GM21423 (cell line): ENCODE measurements around the gene KIF21A.
A peak's percentile ranks its signal among the peaks of the same experiment; 100 is the strongest.
"Not testable (repeated sequence)": the region's sequence is repeated elsewhere in the genome, so short reads cannot be mapped to it uniquely, and the experiment has no call there.

Experiments used
- ATAC-seq: cut with Tn5 transposase; IDR thresholded peaks from one replicate; pipeline ENCODE4 v1.9.1; 2021; ENCODE audit warnings: mild to moderate bottlenecking, moderate library complexity; ENCODE audit not compliant: unreplicated experiment

KIF21A gene, protein sequence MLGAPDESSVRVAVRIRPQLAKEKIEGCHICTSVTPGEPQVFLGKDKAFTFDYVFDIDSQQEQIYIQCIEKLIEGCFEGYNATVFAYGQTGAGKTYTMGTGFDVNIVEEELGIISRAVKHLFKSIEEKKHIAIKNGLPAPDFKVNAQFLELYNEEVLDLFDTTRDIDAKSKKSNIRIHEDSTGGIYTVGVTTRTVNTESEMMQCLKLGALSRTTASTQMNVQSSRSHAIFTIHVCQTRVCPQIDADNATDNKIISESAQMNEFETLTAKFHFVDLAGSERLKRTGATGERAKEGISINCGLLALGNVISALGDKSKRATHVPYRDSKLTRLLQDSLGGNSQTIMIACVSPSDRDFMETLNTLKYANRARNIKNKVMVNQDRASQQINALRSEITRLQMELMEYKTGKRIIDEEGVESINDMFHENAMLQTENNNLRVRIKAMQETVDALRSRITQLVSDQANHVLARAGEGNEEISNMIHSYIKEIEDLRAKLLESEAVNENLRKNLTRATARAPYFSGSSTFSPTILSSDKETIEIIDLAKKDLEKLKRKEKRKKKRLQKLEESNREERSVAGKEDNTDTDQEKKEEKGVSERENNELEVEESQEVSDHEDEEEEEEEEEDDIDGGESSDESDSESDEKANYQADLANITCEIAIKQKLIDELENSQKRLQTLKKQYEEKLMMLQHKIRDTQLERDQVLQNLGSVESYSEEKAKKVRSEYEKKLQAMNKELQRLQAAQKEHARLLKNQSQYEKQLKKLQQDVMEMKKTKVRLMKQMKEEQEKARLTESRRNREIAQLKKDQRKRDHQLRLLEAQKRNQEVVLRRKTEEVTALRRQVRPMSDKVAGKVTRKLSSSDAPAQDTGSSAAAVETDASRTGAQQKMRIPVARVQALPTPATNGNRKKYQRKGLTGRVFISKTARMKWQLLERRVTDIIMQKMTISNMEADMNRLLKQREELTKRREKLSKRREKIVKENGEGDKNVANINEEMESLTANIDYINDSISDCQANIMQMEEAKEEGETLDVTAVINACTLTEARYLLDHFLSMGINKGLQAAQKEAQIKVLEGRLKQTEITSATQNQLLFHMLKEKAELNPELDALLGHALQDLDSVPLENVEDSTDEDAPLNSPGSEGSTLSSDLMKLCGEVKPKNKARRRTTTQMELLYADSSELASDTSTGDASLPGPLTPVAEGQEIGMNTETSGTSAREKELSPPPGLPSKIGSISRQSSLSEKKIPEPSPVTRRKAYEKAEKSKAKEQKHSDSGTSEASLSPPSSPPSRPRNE (N-terminal part only)

DNA sequence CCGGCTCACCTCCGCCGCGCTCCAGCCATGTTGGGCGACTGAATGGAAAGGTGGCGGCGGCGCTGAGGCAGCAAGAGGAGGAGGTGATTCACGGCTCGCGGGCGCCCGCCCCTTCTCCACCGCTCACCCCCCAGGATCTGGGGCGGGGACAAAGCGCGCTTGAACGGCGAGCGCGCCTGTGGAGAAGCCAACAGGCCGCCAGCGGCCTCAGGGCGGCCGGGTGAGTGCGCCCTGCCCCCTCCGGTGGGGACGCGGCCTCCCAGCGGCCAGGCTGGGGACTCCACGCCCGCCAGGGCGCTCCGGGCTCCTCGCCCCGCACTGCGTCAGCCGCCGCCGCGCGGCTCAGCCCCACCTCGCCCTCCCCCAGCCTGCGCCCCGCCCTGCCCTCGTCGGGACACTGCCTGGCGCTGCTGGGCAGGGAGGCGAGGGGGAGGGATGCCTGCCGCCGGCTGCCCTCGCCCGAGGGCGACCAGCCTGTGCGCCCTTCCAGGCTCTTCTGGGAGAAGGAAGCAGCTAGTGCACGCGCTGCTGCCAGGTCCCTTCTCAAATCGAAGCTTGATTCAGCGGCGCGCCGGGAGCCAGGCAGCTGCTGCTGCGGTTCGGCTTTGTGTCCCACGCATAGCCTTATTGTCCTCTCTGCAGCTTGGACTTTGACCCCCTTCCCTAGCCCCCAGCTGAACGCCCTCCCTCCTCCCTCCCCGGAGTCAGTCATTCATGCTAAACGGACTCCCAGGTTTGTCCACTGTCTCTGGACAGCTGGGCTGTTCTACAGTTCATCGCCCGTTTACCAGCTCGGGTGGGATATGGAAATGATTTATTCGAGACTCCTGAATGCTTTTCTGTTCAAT lies at the start of gene KIF21A:
KIF21A (minus strand) TSS at position 40 of the 848 bp plus-strand sequence. CDS start 150 bp downstream, outside the sequence.
- peak; percentile 95 for ATAC-seq

DNA sequence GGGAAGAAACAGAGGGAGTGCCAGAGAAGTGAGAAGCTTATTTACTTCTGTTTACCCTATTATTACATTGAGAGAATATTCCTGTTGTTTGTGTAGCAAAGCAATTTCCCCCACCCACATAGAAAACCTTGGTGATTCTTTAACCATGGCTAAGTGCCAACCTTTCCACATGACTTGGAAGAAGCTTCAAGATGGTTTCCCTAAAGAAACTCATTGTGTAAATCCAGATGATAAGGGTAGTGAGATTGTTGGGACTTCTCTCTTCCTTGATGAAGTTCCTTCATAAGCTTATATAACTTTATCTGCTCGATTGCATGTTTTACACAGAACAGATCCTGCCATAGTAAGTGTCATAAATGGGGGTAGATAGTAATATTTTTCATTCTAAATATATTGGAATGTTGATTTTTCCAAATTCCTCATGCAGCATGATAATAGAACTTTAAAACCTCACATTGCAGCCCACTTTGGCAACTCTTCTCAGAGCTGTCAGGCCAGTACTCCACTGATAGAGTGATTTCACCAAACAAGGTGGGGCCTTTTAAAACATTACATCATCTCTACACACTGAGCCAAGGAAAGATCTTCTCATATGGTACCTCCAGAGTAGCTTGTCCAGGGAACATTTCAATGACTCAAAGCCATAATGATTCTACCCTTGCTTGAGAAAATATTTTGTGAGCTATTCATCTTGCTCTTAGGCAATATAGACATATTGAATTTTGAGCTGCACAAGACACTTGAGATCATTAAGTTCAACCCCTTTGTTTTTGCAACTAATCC lies 47.8 kb upstream of the KIF21A start:
- no peak for ATAC-seq

DNA sequence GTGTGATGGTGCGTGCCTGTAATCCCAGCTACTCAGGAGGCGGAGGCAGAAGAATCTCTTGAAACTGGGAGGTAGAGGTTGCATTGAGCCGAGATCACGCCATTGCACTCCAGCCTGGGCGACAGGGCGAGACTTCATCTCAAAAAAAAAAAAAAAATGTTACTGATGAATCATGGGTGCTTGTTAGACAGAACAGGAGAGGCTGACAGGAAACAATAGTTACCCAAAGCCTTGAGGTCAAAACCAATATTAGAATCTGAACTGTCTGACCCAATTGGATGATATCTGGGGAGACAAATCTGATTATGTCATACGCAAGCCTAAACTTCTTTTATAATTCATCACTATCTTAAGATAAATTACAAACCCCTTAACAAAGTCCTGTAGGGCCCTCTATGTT lies 40.7 kb upstream of the KIF21A start:
- ATAC-seq = no peak

DNA sequence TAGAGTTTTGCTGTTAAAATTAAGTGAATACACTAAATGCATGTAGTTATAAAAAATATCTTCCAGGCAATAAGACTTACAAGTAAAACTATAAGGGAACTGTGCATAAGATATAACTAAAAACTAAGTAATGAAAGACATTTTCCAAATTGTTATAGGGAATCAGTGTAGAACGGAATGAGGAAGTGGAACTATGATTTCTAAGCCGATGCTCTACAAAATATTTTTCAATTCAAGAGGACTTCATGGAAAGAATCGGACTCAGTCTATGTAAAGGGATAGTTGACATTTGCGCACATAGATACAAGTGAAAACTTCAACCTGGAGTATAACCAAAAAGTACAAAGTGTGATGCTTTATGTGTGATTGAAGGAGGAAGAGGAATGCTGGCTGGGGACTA lies 40.1 kb upstream of the KIF21A start:
- ATAC-seq = no peak

DNA sequence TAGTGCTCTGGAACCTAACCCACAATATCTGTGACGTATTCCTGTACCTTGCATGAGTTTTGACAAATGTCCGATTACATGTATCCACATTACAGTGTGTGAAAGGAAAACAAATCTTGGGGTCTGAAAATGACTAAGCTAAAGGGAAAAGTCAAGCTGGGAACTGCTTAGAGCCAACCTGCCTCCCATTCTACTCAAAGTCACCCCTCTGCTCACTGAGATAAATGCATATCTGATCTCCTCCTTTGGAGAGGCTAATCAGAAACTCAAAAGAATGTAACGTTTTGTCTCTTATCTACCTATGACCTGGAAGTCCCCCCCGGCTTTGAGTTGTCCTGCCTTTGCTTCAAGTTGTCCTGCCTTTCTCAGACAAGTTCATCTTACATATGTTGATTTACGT lies 34.0 kb upstream of the KIF21A start:
- no peak for ATAC-seq

DNA sequence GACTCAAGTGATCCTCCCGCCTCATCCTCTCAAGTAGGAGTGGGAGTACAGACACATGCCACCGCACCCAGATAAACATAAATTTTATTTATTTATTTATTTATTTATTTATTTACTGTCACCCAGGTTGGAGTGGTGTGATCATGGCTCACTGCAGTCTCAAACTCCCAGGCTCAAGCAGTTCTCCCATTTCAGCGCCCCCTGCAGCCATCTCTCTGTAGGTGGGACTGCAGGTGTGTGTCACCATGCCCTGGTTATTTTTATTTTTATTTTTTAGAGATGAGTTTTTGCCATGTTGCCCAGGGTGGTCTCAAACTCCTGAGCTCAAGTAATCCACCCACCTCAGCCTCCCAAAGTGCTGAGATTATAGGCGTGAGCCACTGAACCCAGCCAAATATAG lies 33.2 kb upstream of the KIF21A start:
- ATAC-seq = no peak

DNA sequence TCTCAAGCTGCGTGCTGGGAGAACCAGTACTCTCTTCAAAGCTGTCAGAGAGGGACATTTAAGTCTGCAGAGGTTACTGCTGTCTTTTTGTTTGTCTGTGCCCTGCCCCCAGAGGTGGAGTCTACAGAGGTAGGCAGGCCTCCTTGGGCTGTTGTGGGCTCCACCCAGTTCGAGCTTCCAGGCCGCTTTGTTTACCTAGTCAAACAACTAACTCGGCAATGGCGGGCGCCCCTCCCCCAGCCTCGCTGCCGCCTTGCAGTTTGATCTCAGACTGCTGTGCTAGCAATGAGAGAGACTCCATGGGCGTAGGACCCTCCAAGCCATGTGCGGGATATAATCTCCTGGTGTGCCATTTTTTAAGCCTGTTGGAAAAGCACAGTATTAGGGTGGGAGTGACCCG lies 32.2 kb upstream of the KIF21A start:
- ATAC-seq = not testable (repeated sequence)

DNA sequence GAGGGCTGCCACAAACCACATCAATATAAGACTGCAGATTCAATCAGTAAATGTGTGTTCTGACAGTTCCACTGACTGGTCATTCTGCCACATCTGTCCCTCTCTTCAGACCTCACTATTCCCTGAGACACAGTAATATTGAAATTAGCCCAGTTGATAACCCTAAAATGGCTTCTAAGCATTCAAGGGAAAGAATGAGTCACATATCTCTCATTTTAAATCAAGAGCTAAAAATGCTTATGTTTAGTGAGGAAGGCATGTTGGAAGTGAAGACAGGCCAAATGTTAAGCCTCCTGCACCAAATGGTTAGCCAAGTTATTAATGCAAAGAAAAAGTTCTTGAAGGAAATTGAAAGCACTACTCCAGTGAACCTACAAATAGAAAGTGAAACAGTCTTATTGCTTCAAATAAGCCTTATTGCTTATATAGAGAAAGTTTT lies 24.5 kb upstream of the KIF21A start:
- ATAC-seq = peak; percentile 79

DNA sequence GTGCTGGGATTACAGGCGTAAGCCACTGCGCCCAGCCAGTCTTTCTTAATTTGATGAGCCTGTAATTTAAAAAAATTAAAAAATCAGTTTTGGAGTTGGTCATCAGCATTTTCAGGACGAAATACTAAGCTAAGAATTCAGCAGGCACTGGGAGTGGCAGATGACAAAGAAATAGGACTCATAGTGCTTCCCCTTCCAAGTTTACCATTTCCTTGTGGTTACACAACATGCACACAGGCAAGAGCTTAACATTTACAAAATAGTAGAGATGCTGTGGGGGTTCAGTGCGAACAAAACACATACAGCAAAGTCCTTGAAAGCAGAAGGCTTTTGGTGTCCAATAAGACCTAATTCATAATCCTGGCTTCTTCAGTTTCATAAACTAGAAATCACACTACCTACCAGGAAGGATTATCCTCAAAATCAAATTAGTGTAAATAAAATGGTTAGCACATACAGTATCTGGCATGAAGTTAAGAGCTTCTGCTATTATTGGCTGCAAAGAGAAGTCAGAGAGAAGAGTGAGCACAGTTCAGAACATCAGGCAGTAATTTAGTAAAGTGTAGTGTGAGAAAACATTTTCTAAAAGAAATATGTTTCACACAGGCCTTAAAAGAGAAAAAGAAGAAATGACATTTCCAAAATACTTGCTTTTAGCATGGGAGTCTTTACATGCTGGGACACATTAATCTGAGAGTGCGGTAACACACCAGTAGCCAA lies 22.2 kb upstream of the KIF21A start:
- ATAC-seq = no peak

DNA sequence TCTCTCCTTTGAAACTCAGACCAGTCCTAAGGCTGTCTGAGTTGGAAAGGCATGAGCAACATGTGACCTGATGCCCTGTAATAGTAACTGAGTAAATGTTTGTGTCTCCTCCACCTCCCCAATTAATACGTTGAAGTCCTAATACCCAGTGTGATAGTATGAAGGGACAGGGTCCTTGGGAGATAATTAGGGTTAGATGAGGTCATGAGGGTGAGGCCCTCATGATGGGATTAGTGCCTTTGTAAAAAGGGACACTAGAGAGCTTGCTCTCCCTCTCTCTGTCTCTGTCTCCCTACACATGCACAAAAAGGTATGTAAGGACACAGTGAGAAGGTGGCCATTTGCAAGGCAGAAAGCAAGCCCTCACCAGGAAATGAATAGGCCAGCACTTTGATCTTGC lies 18.1 kb upstream of the KIF21A start:
- no peak for ATAC-seq

DNA sequence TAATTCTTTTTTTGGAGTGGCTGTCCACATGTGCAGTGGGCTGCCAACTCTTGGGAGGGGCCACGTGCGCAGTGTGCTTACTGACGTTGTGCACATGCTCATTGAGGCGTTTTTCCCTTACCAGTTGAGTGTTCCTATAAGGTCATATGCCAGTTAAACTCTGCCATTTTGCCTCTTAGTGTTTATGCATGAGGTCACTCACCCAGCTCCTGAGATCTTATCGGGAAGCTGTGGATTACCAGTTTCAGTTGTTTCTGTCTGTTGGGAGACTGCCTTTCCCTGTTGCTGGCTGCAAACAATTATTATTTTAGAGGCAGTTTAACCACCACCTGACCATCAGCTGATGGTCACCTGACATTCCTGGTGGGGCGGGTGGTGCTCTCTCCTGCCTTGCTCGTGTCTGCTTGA lies 16.1 kb upstream of the KIF21A start:
- ATAC-seq = no peak

DNA sequence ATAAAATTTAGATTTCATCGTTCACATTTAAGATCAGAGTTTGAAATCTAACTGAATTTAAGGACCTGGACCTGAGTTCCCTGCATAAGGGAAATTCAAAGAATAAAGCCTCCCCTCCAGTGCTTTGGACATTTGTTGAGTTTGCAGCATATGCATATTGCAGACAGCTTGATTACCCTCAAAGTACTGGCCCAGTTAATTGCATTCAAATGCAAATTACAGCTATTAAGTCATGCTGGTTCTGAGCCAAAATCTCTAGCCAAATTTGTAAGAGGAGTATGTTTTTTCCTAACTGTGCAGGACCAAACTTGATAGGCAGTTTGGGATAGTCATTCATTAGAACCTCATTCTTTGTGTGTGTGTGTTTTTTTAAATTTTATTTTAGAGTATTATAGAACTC lies 9.1 kb upstream of the KIF21A start:
- ATAC-seq = no peak

DNA sequence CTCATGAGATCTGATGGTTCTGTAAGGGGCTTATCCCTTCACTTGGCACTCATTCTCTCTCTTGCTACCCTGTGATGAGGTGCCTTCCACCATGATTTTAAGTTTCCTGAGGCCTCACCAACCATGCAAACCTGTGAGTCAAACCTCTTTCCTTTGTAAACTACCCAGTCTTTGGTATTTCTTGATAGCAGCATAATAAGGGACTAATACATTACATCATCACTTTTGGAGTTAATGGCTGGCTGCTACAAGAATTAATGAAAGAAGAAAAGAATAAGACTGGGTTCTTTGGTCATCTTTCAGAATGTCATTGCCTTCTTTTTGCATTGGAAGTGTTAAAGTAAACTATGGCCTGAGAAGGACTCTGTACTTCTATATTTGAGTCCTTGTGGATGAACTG lies 5.1 kb upstream of the KIF21A start:
- ATAC-seq = no peak

DNA sequence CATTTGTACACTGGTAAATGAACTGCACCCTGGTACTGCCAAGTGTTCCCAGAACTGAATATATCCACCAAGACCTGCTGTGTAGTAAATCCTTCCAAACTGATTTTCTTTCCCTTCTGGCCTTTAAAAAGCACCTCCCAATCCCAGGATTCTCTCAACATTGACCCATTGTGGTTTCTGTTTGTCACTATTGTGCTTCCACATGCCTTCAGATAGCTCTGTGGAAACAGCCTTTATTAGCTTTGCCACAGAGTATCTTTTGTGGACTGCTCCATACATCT lies 949 bp upstream of the KIF21A start:
- no peak for ATAC-seq

DNA sequence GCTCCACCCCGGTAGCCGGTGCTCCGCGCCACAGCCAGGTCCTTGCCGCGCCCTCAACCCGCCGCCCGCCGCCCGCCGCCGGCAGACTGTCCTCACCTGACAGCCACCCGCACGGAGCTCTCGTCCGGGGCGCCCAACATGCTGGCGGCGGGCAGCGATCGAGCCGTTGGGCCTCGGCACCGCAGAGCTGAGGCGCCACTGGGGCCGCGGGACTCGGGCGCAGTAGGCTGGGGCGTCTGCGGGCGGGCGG lies 164 bp downstream of the KIF21A start:
- ATAC-seq = peak; percentile 33

DNA sequence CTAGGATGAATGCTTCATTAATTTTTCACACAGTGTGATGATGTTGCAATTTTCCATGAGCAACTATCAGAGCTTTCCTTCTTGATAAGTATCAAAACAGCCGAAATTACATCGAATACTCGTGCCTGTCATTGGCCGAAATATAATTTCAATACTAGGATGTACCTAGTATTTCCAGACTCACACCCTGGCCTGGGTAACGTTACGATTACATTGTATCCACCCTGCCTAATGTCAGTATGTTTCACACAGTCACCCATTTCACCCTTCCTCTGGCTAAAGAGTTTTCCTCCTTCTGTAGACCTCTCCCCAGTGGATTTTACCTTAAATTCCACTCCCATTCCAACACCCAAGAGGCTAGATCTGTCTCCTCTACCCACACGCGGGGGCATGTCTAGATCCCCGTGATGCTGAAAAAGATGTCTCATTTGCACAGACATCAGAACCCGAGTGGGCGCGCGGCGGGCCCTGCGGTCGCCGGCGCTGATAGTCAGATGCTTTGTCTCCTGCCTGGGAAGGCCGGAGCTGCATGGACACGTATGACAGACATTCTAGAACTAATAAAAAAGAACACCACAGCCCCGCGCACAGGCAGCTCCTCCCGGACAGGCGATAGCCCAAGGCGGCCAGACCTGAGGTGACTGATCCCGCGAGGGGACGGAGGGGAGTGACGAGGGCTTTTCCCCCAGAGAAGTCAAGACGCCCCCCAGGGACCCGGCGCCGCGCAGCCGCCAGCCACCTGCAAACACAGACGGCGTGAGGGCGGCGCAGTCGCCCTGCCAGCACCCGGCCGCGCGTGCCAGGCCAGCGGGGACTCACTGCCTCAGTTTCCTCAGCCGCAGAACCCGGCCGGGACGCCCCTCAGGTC lies 723 bp downstream of the KIF21A start:
- ATAC-seq = peak; percentile 18

DNA sequence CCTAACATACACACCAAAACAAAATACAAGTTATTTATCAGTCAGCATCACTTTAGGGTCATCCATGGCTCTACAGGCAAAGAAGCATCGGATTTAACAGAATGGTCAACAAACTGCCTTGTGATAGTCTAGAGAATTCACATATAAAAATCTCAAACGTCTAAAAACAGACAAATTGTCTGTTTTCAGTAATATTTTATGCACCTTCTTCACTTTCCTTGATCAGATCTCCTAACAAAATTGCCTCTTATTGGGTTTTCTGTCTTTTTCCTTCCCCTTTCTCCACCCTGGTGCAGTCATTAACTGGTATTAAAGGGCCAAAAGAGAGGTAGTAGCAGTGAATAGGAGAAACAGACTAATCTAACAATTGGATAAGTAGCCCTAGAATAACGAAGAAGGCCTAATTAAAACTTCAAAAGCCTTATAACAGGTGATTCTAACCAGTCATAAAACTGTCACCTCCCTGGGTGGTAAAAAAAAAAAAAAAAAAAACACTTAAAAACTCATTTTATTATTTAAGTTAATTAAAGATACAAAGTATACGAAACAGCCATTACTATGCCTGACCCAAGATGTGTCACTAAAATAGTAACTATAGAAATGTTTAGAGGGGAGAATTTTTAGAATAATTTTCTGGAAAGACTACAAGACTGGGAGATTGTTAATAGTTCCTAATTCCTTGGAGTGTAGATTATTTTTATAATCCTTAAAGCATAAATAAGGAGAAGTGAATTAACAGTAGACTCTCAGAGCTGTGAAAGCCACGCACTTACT lies 1.5 kb downstream of the KIF21A start:
- no peak for ATAC-seq

DNA sequence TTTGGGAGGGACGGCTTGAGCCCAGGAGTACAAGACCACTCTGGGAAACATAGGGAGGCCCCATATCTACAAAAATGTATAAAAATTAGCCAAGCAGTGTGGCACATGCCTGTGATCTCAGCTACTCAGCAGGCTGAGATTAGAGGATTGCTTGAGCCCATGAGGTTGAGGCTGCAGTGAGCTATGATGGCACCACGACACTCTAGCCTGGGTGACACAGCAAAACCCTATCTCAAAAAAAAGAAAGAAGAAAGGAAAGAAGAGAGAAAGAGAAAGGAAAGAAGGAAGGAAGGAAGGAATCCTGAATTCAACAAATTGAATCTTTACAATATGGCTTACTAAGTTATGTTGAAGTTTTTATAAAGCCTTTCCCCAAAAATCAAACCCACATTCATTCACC lies 2.1 kb downstream of the KIF21A start:
- ATAC-seq = no peak
